HepG2 (cell line): ENCODE measurements around the gene OSBPL9. TPM values are rescaled to one million over a fixed set of nuclear protein-coding genes. Genes with fewer than 3 reads are reported as not detected.

ENCODE experiments used
- ATAC-seq: fragments of 200-7000 bp; cut with Tn5 transposase; 3 replicates; pipeline ENCODE4 v1.9.1; 2020; ENCODE audit warnings: mild to moderate bottlenecking, moderate library complexity
- BruUV-seq: library from RNA; stranded (reverse); fragments of 400-500 nt; replicated peaks from 2 replicates; lab custom pipeline; 2021; lab: Mats Ljungman, UMichigan
- CTCF ChIA-PET: fragments of 300-600 bp; formaldehyde crosslinking; extraction: SDS; loops from one replicate; lab custom pipeline; 2021; ENCODE audit warnings: low total read pairs, inconsistent platforms, low intra/inter-chr PET ratio; lab: Yijun Ruan, JAX
- POLR2A ChIA-PET: fragments of 350-600 bp; sonication (Branson Sonifier 250); formaldehyde crosslinking; loops from one replicate; lab custom pipeline; 2020; ENCODE audit warnings: antibody characterized with exemption, inconsistent platforms; lab: Yijun Ruan, JAX
- DNase-seq: peaks from one replicate; pipeline ENCODE4 v3.0.0-alpha.2; 2015; ENCODE audit warnings: low spot score
- FAIRE-seq: peaks from 3 replicates; lab custom pipeline; 2011; peaks lifted over from hg19 to GRCh38; lab: Jason Lieb, UNC
- H2AFZ ChIP-seq: one replicate; pipeline ENCODE4 v1.6.1; 2011; ENCODE audit warnings: low read length, inconsistent platforms
- H3K27ac ChIP-seq: fragments of 300-600 bp; 3 replicates; pipeline ENCODE4 v1.8.0; 2011; ENCODE audit warnings: mixed run types, mild to moderate bottlenecking, mixed read lengths, low read length, inconsistent platforms; ENCODE audit not compliant: insufficient read depth; ENCODE audit errors: extremely low read length
- H3K27me3 ChIP-seq, 2 experiments: fragments of 200-600 bp in 1 of 2; 2 replicates in 1 of 2; 3 replicates in 1 of 2; pipeline versions ENCODE4 v1.6.0 to v1.8.0; 2011; ENCODE audit warnings: low read length in 2 of 2, mild to moderate bottlenecking in 2 of 2, moderate library complexity in 2 of 2, inconsistent platforms in 1 of 2; ENCODE audit not compliant: insufficient read depth in 2 of 2, control insufficient read depth in 1 of 2
- H3K36me3 ChIP-seq, 2 experiments: fragments of 200-600 bp in 1 of 2; replicated peaks in 1 of 2; 2 replicates in 1 of 2; 3 replicates in 1 of 2; pipeline versions ENCODE4 v1.5.1 to v1.8.0; 2011; ENCODE audit warnings: low read length in 2 of 2, inconsistent platforms in 1 of 2; ENCODE audit not compliant: insufficient read depth in 2 of 2, control insufficient read depth in 1 of 2
- H3K4me1 ChIP-seq: 2 replicates; pipeline ENCODE4 v1.5.1; 2012; ENCODE audit warnings: low read length, inconsistent platforms; ENCODE audit not compliant: insufficient read depth
- H3K4me2 ChIP-seq: 2 replicates; pipeline ENCODE4 v1.6.0; 2011; ENCODE audit warnings: low read depth, low read length, inconsistent platforms
- H3K4me3 ChIP-seq, 3 experiments: fragments of 200-600 bp in 1 of 3; sonication (generic), shearing (Covaris generic) in 1 of 3; replicated peaks in 1 of 3; 2 replicates each; pipeline ENCODE4 v1.5.1; 2011 to 2016; ENCODE audit warnings: low read length in 3 of 3, inconsistent platforms in 2 of 3, low read depth in 2 of 3, mild to moderate bottlenecking in 2 of 3, control low read depth in 1 of 3, mixed read lengths in 1 of 3; ENCODE audit not compliant: insufficient read depth in 1 of 3
- H3K79me2 ChIP-seq: one replicate; pipeline ENCODE4 v1.6.1; 2011; ENCODE audit warnings: low read length, inconsistent platforms; ENCODE audit not compliant: insufficient read depth
- H3K9ac ChIP-seq: 2 replicates; pipeline ENCODE4 v1.6.0; 2011; ENCODE audit warnings: mild to moderate bottlenecking, low read depth, low read length, inconsistent platforms; ENCODE audit not compliant: insufficient read depth
- H3K9me3 ChIP-seq: 2 replicates; pipeline ENCODE4 v1.5.1; 2012; ENCODE audit warnings: mild to moderate bottlenecking, low read length
- H4K20me1 ChIP-seq: 2 replicates; pipeline ENCODE4 v1.6.0; 2011; ENCODE audit warnings: inconsistent platforms, mild to moderate bottlenecking, low read length, moderate library complexity; ENCODE audit not compliant: insufficient read depth
- BATF2 ChIP-seq: sonication (generic); formaldehyde crosslinking; IDR thresholded peaks from 2 replicates; pipeline ENCODE4 v1.8.0; 2022; ENCODE audit warnings: mild to moderate bottlenecking, missing genetic modification reagents, moderate library complexity
- KLF6 ChIP-seq: IDR thresholded peaks from 2 replicates; pipeline ENCODE4 v1.8.0; 2016; ENCODE audit warnings: missing biosample characterization, missing genetic modification reagents
- MAF1 ChIP-seq: sonication (generic); formaldehyde crosslinking; IDR thresholded peaks from 2 replicates; pipeline ENCODE4 v1.5.0; 2020; ENCODE audit warnings: missing genetic modification reagents, borderline replicate concordance
- SOX13 ChIP-seq, 3 experiments: fragments of 450-650 bp in 1 of 3; sonication (generic) in 1 of 3; formaldehyde crosslinking in 1 of 3; IDR thresholded peaks in 2 of 3; conservative IDR thresholded peaks in 1 of 3; 2 replicates each; pipeline versions ENCODE4 v1.5.0 to v1.6.1; 2016 to 2020; ENCODE audit warnings: antibody characterized with exemption in 1 of 3, mild to moderate bottlenecking in 1 of 3, missing compliant biosample characterization in 1 of 3, missing genetic modification reagents in 1 of 3, moderate library complexity in 1 of 3
- THAP9 ChIP-seq: sonication (generic); formaldehyde crosslinking; IDR thresholded peaks from 2 replicates; pipeline ENCODE4; 2020; ENCODE audit warnings: missing genetic modification reagents, mild to moderate bottlenecking, borderline replicate concordance
- ZBTB21 ChIP-seq: sonication (generic); formaldehyde crosslinking; IDR thresholded peaks from 2 replicates; pipeline ENCODE4 v1.4.0; 2020; ENCODE audit warnings: missing genetic modification reagents
- ZBTB42 ChIP-seq: sonication (generic); formaldehyde crosslinking; IDR thresholded peaks from 2 replicates; pipeline ENCODE4 v1.5.0; 2020; ENCODE audit warnings: mild to moderate bottlenecking, missing genetic modification reagents
- ZBTB7B ChIP-seq: sonication (generic); formaldehyde crosslinking; IDR thresholded peaks from 2 replicates; pipeline ENCODE4 v1.4.0; 2020; ENCODE audit warnings: missing genetic modification reagents
- ZNF101 ChIP-seq: sonication (generic); formaldehyde crosslinking; IDR thresholded peaks from 2 replicates; pipeline ENCODE4 v1.4.0; 2020; ENCODE audit warnings: mild to moderate bottlenecking, low read depth, missing genetic modification reagents, borderline replicate concordance
- ZNF124 ChIP-seq: sonication (generic); formaldehyde crosslinking; IDR thresholded peaks from 2 replicates; pipeline ENCODE4 v1.4.0; 2020; ENCODE audit warnings: missing genetic modification reagents
- ZNF546 ChIP-seq: sonication (generic); formaldehyde crosslinking; conservative IDR thresholded peaks from 2 replicates; pipeline ENCODE4 v1.8.1; 2023; ENCODE audit warnings: mild to moderate bottlenecking, missing genetic modification reagents
- ZNF547 ChIP-seq: sonication (generic); formaldehyde crosslinking; IDR thresholded peaks from 2 replicates; pipeline ENCODE4 v1.5.1; 2020; ENCODE audit warnings: mild to moderate bottlenecking, missing genetic modification reagents
- in situ Hi-C: cut with HindIII; loops from 2 replicates; pipeline ENCODE4 v1.10.0; 2017; ENCODE audit warnings: low pct_unique_long_range_greater_than_20kb; ENCODE audit not compliant: extremely low pct_ligation_motif_present
- intact Hi-C: fragments of 100-400 bp; cut with micrococcal nuclease; formaldehyde crosslinking; loops from one replicate; pipeline ENCODE4 v1.10.0; 2022; ENCODE audit not compliant: unreplicated experiment
- polyA plus RNA-seq, 8 experiments: library from polyadenylated mRNA; depleted of rRNA in 3 of 8; stranded (reverse) in 7 of 8; unstranded in 1 of 8; fragments of >200 nt; fragmentation: Illumina TruSeq in 4 of 8; extraction: Trizol in 4 of 8; gene quantifications; 2 replicates each; pipeline versions ENCODE4 v1.2.1 to v1.2.3, GENCODE V29; 2011 to 2016; ENCODE audit warnings: low read depth in 4 of 8, missing spikeins in 1 of 8, mixed read lengths in 1 of 8; ENCODE audit not compliant: insufficient read depth in 1 of 8
- total RNA-seq, 5 experiments: library from RNA; depleted of rRNA; stranded (reverse); fragments of >200 nt; fragmentation: Illumina TruSeq; extraction: Trizol; gene quantifications; 2 replicates each; pipeline ENCODE4 v1.2.3, GENCODE V29; 2016; ENCODE audit warnings: low read depth in 1 of 5
- TF ChIP-seq, protein P1 (sequence below): sonication (generic); formaldehyde crosslinking; IDR thresholded peaks from 2 replicates; pipeline ENCODE4 v1.4.0; 2020; ENCODE audit warnings: mild to moderate bottlenecking, missing genetic modification reagents
- TF ChIP-seq, protein P2 (sequence below): sonication (generic); formaldehyde crosslinking; IDR thresholded peaks from 2 replicates; pipeline ENCODE4 v1.5.0; 2020; ENCODE audit warnings: missing genetic modification reagents
- TF ChIP-seq, protein P3 (sequence below): sonication (generic); formaldehyde crosslinking; IDR thresholded peaks from 2 replicates; pipeline ENCODE4 v1.8.0; 2022; ENCODE audit warnings: mild to moderate bottlenecking, missing genetic modification reagents, borderline replicate concordance
- TF ChIP-seq, protein P4 (sequence below): sonication (generic); formaldehyde crosslinking; IDR thresholded peaks from 2 replicates; pipeline ENCODE4 v1.5.0; 2020; ENCODE audit warnings: missing genetic modification reagents, mild to moderate bottlenecking, borderline replicate concordance

OSBPL9 gene
- total and polyA plus RNA-seq, 2 of the 13 experiments (the other 11 are each of a cell fraction or from before 2014, with no cell fraction given) = 83.6 to 142 TPM

DNA sequence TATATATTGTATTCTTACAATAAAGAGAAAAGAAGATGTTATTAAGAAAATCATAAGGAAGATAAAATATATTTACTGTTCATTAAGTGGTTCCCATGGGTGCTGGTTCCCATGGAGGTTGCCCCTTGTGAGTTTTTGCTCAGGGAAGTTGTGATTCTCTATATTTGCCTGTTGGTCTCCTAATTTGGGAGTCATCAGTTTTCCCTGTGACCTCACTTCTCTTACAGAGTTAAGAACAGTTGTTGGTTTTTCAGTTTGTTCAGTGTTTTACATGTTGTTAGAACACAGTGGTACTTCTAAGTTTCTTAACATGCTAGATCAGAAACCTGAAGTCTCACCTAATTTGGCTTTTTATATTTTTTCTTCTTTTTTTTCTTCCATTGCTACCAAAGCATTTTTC lies 109.2 kb downstream of the OSBPL9 start:
- ATAC-seq = no peak
- no peak overlapping the region for H3K9ac ChIP-seq

More for the DNA sequence above, 109.2 kb downstream of the OSBPL9 start:
- intact Hi-C loops = no loop called here
- ChIA-PET CTCF (no interaction called here), POLR2A (no interaction called here)
- no peak overlapping the region for H3K27ac ChIP-seq
- peaks cover 19% of the 10 kb centered on the region for H3K4me1 ChIP-seq
- DNase-seq (no peak), FAIRE-seq (no peak)
- H3K4me2 ChIP-seq = no peak overlapping the region
- TF ChIP-seq MAF1 (CRISPR knock-in tag) (no peak), ZBTB7B (CRISPR knock-in tag) (no peak), BATF2 (CRISPR knock-in tag) (no peak), ZNF546 (CRISPR knock-in tag) (no peak), KLF6 (CRISPR knock-in tag) (no peak), ZBTB21 (CRISPR knock-in tag) (no peak), ZNF547 (CRISPR knock-in tag) (no peak), ZNF124 (CRISPR knock-in tag) (no peak), ZBTB42 (CRISPR knock-in tag) (no peak), THAP9 (CRISPR knock-in tag) (no peak), ZNF101 (no peak), SOX13 (IDR thresholded peaks at IDR 0.05) (no peak), SOX13 (CRISPR knock-in tag; conservative IDR thresholded peaks at IDR 0.05 in 1 of 2, IDR thresholded peaks at IDR 0.05 in 1 of 2) (no peak)
- TF ChIP-seq, protein P1, sequence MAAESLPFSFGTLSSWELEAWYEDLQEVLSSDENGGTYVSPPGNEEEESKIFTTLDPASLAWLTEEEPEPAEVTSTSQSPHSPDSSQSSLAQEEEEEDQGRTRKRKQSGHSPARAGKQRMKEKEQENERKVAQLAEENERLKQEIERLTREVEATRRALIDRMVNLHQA = no peak
- TF ChIP-seq, protein P2, sequence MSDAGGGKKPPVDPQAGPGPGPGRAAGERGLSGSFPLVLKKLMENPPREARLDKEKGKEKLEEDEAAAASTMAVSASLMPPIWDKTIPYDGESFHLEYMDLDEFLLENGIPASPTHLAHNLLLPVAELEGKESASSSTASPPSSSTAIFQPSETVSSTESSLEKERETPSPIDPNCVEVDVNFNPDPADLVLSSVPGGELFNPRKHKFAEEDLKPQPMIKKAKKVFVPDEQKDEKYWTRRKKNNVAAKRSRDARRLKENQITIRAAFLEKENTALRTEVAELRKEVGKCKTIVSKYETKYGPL (CRISPR knock-in tag) = no peak
- TF ChIP-seq, protein P3, sequence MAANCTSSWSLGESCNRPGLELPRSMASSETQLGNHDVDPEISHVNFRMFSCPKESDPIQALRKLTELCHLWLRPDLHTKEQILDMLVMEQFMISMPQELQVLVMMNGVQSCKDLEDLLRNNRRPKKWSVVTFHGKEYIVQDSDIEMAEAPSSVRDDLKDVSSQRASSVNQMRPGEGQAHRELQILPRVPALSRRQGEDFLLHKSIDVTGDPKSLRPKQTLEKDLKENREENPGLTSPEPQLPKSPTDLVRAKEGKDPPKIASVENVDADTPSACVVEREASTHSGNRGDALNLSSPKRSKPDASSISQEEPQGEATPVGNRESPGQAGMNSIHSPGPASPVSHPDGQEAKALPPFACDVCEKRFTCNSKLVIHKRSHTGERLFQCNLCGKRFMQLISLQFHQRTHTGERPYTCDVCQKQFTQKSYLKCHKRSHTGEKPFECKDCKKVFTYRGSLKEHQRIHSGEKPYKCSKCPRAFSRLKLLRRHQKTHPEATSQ (CRISPR knock-in tag) = no peak
- TF ChIP-seq, protein P4, sequence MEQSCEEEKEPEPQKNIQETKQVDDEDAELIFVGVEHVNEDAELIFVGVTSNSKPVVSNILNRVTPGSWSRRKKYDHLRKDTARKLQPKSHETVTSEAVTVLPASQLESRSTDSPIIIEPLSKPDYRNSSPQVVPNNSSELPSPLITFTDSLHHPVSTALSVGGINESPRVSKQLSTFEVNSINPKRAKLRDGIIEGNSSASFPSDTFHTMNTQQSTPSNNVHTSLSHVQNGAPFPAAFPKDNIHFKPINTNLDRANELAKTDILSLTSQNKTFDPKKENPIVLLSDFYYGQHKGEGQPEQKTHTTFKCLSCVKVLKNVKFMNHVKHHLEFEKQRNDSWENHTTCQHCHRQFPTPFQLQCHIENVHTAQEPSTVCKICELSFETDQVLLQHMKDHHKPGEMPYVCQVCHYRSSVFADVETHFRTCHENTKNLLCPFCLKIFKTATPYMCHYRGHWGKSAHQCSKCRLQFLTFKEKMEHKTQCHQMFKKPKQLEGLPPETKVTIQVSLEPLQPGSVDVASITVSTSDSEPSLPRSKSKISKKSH = no peak
- H3K9me3 ChIP-seq = no peaks in the 10 kb centered on the region
- H3K27me3 ChIP-seq = no peaks in the 10 kb centered on the region
- H2AFZ ChIP-seq = no peak overlapping the region
- H3K79me2 ChIP-seq = peaks cover 14% of the 10 kb centered on the region
- H3K4me3 ChIP-seq = no peak overlapping the region
- in situ Hi-C loops = loop anchor here (5.0 kb wide), 1 partner anchor 34 kb away; no protein-coding TSS in a partner anchor
- 0 out of 2 replicates have a peak, but pooled peaks cover under 1% of the 10 kb centered on the region for H4K20me1 ChIP-seq
- H3K36me3 ChIP-seq = no peaks in the 10 kb centered on the region
- no TSS peak for BruUV-seq
